HS-27A (cell line): Measurements from ENCODE around the gene MYO3B.

ENCODE experiments used
- DNase-seq: peaks from one replicate; pipeline ENCODE4 v3.0.0-alpha.2; 2012; ENCODE audit warnings: low read depth, missing footprints

The MYO3B gene

GRCh38 chr2:170163411-170164065 lies 14.4 kb upstream of the MYO3B start:
- no peak for DNase-seq

- no peak for DNase-seq
Measured at GRCh38 chr2:170165129-170165528, 12.8 kb upstream of the MYO3B start.

DNA sequence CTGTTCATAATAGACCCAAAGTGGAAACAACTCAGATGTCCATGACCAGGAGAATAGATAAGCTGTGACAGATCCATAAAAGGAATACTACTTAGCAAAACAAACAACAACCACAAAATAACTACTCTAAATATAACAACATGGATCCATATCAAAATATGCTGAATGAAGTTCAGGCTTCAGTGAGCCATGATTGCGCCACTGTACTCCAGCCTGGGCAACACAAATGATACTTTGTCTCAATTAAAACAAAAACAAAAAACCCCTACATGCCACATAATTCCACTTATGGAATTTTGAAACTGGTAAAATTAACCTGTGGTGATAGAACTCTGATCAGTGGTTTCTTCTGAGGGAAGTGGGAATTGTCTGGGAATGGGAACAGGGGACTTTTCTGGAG lies 11.2 kb upstream of the MYO3B start:
- no peak for DNase-seq

DNA sequence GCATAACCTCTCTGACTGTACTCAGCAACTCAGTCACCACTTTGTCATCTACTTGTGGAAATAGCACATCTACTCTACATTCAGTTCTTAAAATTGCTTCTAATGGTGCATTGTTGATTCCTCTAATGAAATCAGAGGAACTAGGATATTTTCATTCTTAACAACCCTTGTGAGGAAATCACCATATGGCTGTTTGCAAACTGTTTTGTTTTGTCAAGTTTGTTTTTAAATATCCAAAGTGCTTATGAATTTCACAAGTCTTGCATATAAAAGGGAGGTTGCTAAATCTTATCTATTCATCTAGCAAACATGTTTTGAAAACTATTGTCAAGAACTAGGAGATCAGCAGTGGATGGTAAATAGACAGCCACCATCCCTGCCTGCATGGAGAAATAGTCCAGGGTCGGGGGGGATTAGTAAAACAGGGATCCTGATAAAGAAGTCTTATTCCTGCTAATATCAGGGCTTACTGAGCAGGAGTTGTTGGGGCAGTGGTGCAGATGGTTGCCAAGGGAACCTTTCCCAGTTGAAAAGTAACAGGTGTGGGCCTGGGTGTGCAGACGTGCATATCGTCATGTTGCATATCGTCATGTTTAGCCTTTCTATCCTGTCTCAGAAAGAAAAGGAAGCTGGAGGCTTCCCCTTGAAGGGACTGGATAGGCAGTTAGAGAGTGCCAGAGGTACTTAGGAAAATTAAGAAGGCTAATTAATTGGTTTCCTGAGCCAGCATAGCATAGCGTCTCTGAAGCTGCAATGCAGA lies 7.5 kb upstream of the MYO3B start:
- no peak for DNase-seq

- no peak for DNase-seq
Measured at GRCh38 chr2:170176212-170176611, 1.7 kb upstream of the MYO3B start.

- DNase-seq, result no peak
Measured at GRCh38 chr2:170180031-170180566, 2.2 kb downstream of the MYO3B start.

DNA sequence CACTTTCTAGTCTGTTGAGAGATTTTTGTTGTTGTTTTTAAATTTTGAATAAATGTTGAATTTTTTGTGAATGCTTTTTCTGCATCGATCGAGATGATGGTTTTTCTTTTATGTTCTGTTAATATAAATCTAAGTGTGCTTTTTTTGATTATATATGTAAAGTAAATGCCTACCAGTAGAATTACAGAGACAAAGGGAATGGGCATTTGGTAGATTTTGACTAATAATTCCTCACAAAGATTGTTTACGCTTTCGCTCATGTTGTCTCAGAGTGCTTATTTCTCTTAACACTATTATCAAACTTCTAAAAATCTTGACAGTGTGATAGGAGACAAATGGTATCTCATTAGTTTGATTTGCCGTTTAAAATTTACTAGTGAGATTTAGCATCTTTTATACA lies 3.7 kb downstream of the MYO3B start:
- no peak for DNase-seq

DNA sequence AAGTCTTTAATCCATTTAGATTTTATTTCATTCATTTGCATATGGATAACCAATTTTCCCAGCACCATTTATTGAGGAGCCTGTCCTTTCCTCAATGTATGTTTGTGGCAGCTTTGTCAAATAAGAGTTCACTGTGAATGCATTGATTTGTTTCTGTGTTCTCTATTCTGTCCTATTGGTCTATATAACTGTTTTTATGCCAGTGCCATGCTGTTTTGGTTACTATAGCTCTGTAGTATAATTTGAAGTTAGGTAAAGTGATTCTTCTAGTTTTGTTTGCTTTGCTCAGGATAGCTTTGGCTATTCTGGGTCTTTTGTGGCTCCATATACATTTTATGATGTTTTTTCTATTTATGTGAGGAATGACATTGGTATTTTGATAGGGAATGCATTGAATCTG lies 7.4 kb downstream of the MYO3B start:
- DNase-seq, result no peak

- no peak for DNase-seq
Measured at GRCh38 chr2:170189757-170190156, 11.8 kb downstream of the MYO3B start.

DNA sequence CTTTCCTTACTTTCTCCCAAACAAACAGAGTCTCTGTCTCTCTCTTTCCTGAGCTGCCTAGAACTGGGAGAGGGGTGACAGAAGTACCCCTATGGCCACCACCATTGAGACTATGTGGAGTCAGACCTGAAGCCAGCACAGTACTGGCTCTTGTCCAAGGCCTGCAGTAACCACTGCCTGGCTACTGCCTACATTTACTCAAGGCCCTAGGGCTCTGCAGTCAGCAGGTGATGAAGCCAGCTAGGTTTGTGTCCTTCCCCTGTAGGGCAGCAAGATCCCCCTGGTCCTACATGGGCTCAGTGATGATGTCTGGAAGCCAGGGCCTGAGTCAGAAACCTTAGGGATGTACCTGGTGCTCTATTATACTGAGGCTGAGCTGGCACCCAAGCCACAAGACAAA lies 12.2 kb downstream of the MYO3B start:
- DNase-seq, result no peak

DNA sequence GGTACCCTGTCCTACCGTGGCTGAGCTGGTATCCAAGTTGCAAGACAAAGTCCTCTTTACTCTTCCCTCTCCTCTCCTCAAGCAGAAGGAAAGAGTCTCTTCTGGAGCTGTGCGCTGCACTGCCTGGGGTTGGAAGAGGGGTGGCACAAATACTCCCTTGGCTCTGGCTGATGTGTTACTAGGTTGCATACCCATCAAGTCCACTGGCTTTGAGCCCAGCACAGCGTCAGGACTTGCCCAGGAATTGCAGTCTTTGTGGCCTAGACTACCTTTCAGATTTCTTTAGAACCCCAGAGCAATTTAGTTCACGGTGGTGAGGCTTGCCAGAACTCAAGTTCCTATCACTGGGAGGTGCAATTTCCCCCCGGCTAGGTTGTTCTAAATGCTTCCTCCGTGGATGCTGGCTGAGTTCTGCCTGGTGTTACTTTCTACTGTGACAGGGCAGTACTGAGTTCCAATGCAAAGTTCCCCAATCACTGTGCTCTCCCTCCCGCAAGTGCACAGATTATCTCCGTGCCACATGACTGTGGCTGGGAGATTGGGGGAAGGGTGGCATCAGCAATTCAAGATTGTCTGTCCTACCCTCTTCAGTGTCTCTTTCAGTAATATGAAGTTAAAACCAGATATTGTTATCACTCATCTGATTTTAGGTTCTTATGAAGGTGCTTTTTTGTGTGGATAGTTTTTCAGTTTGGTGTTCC lies 13.4 kb downstream of the MYO3B start:
- no peak for DNase-seq

DNA sequence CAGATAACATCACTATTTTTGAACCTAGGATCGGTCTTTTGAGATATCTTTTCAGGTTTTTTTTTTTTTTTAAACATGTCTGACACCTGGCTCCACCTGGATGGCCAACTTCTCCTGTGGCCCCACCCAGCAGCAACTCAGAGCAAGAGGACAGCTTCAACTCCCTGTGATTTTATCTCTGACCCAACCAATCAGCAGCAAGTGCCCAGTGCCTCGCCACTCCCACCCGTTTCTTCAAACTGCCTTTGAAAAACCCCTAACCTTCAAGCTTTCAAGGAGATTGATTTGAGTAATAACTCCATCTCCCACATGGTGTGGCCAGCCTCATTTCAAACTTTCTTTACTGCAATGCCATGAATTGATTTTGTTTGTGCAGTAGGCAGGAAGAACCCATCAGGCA lies 19.0 kb downstream of the MYO3B start:
- DNase-seq, result no peak

DNA sequence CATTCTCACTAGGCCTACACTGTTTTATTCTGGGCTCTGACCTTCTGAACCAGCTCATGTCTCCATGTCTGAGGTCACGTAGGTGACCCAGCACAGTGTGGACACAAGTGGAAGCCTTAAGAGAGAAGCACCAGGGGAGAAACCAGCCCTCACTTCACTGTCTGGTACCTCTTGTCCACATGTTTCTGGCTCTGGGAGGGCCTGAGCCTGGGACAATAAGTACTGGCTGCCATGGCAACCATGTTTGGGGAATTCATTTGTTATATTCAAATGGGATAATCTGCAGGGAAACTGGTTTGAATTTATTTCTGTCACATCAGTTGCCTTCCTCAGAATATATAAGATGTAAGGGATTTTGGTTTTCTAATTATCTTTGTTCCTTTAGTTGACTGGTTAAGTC lies 23.3 kb downstream of the MYO3B start:
- DNase-seq, result no peak

- no peak for DNase-seq
Measured at GRCh38 chr2:170201734-170202393, 23.9 kb downstream of the MYO3B start.

DNA sequence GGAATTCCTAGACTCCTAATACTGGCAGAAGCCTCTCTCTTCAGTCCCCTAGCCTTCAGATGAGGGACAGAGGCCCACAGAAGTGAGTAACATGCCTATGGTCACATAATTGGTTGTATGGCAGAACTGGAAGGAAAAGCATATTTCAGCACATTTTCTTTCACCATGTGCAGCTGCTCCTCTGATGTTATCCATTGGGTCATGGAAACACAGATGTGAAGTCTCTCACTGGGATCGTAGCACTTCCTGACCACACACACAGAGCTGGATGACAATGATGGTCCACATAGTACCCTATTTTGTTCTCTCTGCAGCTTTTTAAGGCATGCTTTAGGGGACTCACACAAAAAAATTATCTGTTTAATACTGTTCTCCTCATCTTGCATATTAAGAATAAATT lies 24.5 kb downstream of the MYO3B start:
- DNase-seq, result no peak

GRCh38 chr2:170204298-170204951 lies 26.5 kb downstream of the MYO3B start:
- no peak for DNase-seq

- DNase-seq, result no peak
Measured at GRCh38 chr2:170206246-170206645, 28.3 kb downstream of the MYO3B start.

GRCh38 chr2:170206805-170207407 lies 29.0 kb downstream of the MYO3B start:
- no peak for DNase-seq

DNA sequence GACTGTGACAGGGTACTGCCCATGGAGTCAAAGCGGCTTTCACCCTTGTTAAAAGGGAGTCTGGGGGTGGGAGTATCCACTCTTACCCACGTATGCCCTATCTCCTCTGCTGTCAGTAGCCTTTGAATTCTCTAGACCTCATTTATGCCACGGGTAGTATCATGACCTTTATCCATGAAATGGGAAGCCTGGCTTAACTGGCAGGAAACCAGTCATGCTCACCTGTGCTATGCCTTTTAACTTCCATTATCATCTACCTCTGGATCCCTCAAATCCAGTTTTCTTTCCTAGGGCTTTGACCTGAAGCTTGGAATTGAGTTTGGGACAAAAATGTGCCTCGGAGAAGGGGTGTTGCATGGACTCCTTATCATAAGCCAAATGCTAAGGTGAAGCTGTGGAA lies 30.0 kb downstream of the MYO3B start:
- DNase-seq, result no peak

DNA sequence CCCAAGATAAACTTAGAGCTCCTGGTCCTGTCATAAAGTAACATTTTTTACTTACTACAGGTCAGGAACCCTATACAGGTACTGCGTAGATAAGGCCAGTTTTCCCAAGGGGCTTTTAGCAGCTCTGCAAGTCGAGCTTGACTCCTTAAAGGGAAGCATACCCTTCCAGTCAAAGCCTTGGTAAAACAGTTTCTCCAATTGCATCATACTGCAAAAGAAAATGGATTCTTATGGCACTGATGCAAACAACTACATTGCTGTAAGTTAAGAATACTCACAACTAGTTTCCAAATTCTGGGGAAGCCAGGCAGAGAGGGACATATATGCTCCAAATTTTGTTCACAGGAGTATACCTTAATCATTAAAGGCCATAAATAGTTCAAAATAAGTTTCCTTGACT lies 31.0 kb downstream of the MYO3B start:
- DNase-seq, result no peak

GRCh38 chr2:170212625-170213280 lies 34.8 kb downstream of the MYO3B start:
- no peak for DNase-seq
